Panc1 (cell line): ENCODE data around the gene CAPS. TPM values are rescaled to one million over a fixed set of nuclear protein-coding genes. Genes with fewer than 3 reads are reported as not detected.

Experiments
- ATAC-seq: fragments of 200-7000 bp; cut with Tn5 transposase; 2 replicates; pipeline ENCODE4 v1.9.1; 2020; ENCODE audit warnings: mild to moderate bottlenecking, moderate library complexity
- BruUV-seq: library from RNA; stranded (reverse); fragments of 400-500 nt; replicated peaks from 2 replicates; lab custom pipeline; 2021; lab: Mats Ljungman, UMichigan
- CTCF ChIA-PET: fragments of 300-600 bp; sonication (Branson Sonifier 250); formaldehyde crosslinking; loops from one replicate; lab custom pipeline; 2022; ENCODE audit warnings: antibody characterized with exemption; lab: Charles Lee
- POLR2A ChIA-PET: fragments of 300-600 bp; sonication (Branson Sonifier 250); formaldehyde crosslinking; loops from one replicate; lab custom pipeline; 2022; ENCODE audit warnings: antibody characterized with exemption; lab: Charles Lee
- DNase-seq: peaks from one replicate; pipeline ENCODE4 v3.0.0-alpha.2; 2010; ENCODE audit warnings: low read depth, low spot score
- H3K27ac ChIP-seq: 2 replicates; pipeline ENCODE4 v1.5.1; 2011; ENCODE audit warnings: mild to moderate bottlenecking, low read length, inconsistent platforms
- H3K27me3 ChIP-seq: fragments of 200-500 bp; sonication (Bioruptor generic); 2 replicates; pipeline ENCODE4 v1.6.0; 2014; ENCODE audit warnings: low read length, inconsistent platforms; ENCODE audit not compliant: control insufficient read depth, insufficient read depth
- H3K36me3 ChIP-seq: fragments of 200-500 bp; sonication (Bioruptor generic); 2 replicates; pipeline ENCODE4 v1.5.1; 2014; ENCODE audit warnings: inconsistent platforms, mild to moderate bottlenecking, low read length, moderate library complexity; ENCODE audit not compliant: control insufficient read depth, insufficient read depth
- H3K4me1 ChIP-seq: 2 replicates; pipeline ENCODE4 v1.5.1; 2011; ENCODE audit warnings: inconsistent platforms, mild to moderate bottlenecking, low read length, moderate library complexity; ENCODE audit not compliant: control insufficient read depth, insufficient read depth
- H3K4me3 ChIP-seq, 2 experiments: 2 replicates each; pipeline ENCODE4 v1.5.1; 2011 to 2012; ENCODE audit warnings: low read depth in 2 of 2, low read length in 2 of 2, mild to moderate bottlenecking in 2 of 2, inconsistent platforms in 1 of 2, moderate library complexity in 1 of 2
- H3K9me3 ChIP-seq: fragments of 200-500 bp; sonication (Bioruptor generic); 2 replicates; pipeline ENCODE4 v1.5.1; 2014; ENCODE audit warnings: low read depth, mild to moderate bottlenecking, inconsistent platforms, low read length, moderate library complexity; ENCODE audit not compliant: control insufficient read depth, insufficient read depth
- CTCF ChIP-seq: fragments of 450-650 bp; IDR thresholded peaks from 2 replicates; pipeline ENCODE4 v1.5.1; 2017; ENCODE audit warnings: mild to moderate bottlenecking
- POLR2AphosphoS5 ChIP-seq: IDR thresholded peaks from 2 replicates; pipeline ENCODE4 v1.6.1; 2012; ENCODE audit warnings: mild to moderate bottlenecking, low read depth, low read length, moderate library complexity
- REST ChIP-seq, 2 experiments: IDR thresholded peaks; 2 replicates each; pipeline ENCODE4 v1.6.1; 2011 to 2012; ENCODE audit warnings: low read depth in 2 of 2, control low read depth in 1 of 2, low read length in 1 of 2, mild to moderate bottlenecking in 1 of 2, moderate library complexity in 1 of 2; ENCODE audit not compliant: insufficient read depth in 1 of 2
- SIN3A ChIP-seq: IDR thresholded peaks from 2 replicates; pipeline ENCODE4 v1.6.1; 2012; ENCODE audit warnings: low read depth, mild to moderate bottlenecking, low read length, moderate library complexity, borderline replicate concordance; ENCODE audit not compliant: insufficient read depth
- TCF7L2 ChIP-seq: IDR thresholded peaks from 2 replicates; pipeline ENCODE4 v1.6.1; 2011; ENCODE audit warnings: mild to moderate bottlenecking, low read depth, low read length, inconsistent platforms
- in situ Hi-C: cut with HindIII; loops from 2 replicates; pipeline ENCODE4 v1.10.0; 2016; ENCODE audit warnings: low sequenced_read_pairs, low pct_unique_long_range_greater_than_20kb
- intact Hi-C: fragments of 100-400 bp; cut with micrococcal nuclease; formaldehyde crosslinking; loops from one replicate; pipeline ENCODE4 v1.10.0; 2022; ENCODE audit not compliant: unreplicated experiment
- total RNA-seq: library from RNA; stranded (reverse); gene quantifications from one replicate; pipeline ENCODE4 v1.2.1, GENCODE V29; 2021; ENCODE audit not compliant: unreplicated experiment

CAPS gene
- total RNA-seq, 1 experiment from 2014 or later: 9.2 TPM

- Histone ChIP-seq H3K4me1 (no peaks in the 10 kb centered on the region), H3K27ac (no peak overlapping the region), H3K9me3 (no peaks in the 10 kb centered on the region), H3K27me3 (no peaks in the 10 kb centered on the region), H3K4me3 (no peak overlapping the region), H3K36me3 (no peaks in the 10 kb centered on the region)
- no peak for ATAC-seq
- in situ Hi-C loops: no loop called here
- CTCF ChIA-PET: no interaction called here
- no TSS peak for BruUV-seq
- POLR2A ChIA-PET: no interaction called here
- intact Hi-C loops: no loop called here
- TF ChIP-seq POLR2AphosphoS5 (no peak), TCF7L2 (no peak), SIN3A (no peak), CTCF (no peak), REST (IDR thresholded peaks at IDR 0.05; ENCODE audit: insufficient read depth in 1 of 2, low read depth in 2 of 2, low read length in 1 of 2) (no peak)
- DNase-seq: no peak
Measured at GRCh38 chr19:5929625-5930024, 15.6 kb downstream of the CAPS start.

- in situ Hi-C loops (no loop called here), intact Hi-C loops (no loop called here)
- no peak for DNase-seq
- TF ChIP-seq TCF7L2 (no peak), POLR2AphosphoS5 (no peak)
- no peaks in the 10 kb centered on the region for H3K36me3 ChIP-seq
- CTCF ChIA-PET: no interaction called here
- ATAC-seq: no peak
- H3K27ac ChIP-seq: no peak overlapping the region
- no TSS peak for BruUV-seq
- H3K4me1 ChIP-seq: no peaks in the 10 kb centered on the region
- POLR2A ChIA-PET: no interaction called here
- no peak overlapping the region for H3K4me3 ChIP-seq
- no peaks in the 10 kb centered on the region for H3K9me3 ChIP-seq
- no peaks in the 10 kb centered on the region for H3K27me3 ChIP-seq
Measured at GRCh38 chr19:5931251-5931650, 17.2 kb downstream of the CAPS start.

- TF ChIP-seq TCF7L2: no peak
- TF ChIP-seq REST (IDR thresholded peaks at IDR 0.05; ENCODE audit: insufficient read depth in 1 of 2, low read depth in 2 of 2, low read length in 1 of 2): no peak
- TF ChIP-seq CTCF: no peak
- TF ChIP-seq POLR2AphosphoS5: no peak
- TF ChIP-seq SIN3A: no peak
- in situ Hi-C loops (no loop called here), intact Hi-C loops (no loop called here)
- POLR2A ChIA-PET: no interaction called here
- Histone ChIP-seq H3K4me3 (no peak overlapping the region), H3K36me3 (no peaks in the 10 kb centered on the region), H3K27me3 (no peaks in the 10 kb centered on the region), H3K4me1 (no peaks in the 10 kb centered on the region), H3K27ac (no peak overlapping the region), H3K9me3 (no peaks in the 10 kb centered on the region)
- CTCF ChIA-PET: no interaction called here
- BruUV-seq: no TSS peak
- DNase-seq (no peak), ATAC-seq (no peak)
Measured at GRCh38 chr19:5932146-5932545, 18.1 kb downstream of the CAPS start.
